A549 treated with AZD9567 at 1 μM for 4 hours (cell line): Measurements from ENCODE around the gene CAB39L. TPM values are rescaled to one million over a fixed set of nuclear protein-coding genes. Genes with fewer than 3 reads are reported as not detected.

ENCODE experiments used
- total RNA-seq: library from RNA; stranded (reverse); fragments of 200-300 nt; extraction: Qiagen RNA extraction; gene quantifications from 5 replicates; pipeline ENCODE4 v1.2.3, GENCODE V29; 2022; ENCODE audit not compliant: insufficient read depth

CAB39L gene
- 1.3 to 1.8 TPM (median 1.8 TPM) in 5 replicates for total RNA-seq

GRCh38 chr13:49443704-49444523, at the start of gene CAB39L, which contains the start of gene SETDB2:
Gene CAB39L (minus strand): TSS chr13:49444064. CDS start chr13:49382910, 61,154 bp downstream.
Gene SETDB2 (plus strand): TSS chr13:49444274. CDS start chr13:49451894, 7,620 bp downstream.

Other genes with a start within 250 kb of the CAB39L start
- 0.52 to 2.3 TPM (median 0.84 TPM) in 5 replicates for gene MLNR, start 223.7 kb downstream of the CAB39L start, total RNA-seq
- gene CDADC1, start 196.1 kb downstream of the CAB39L start, total RNA-seq = 3.8 to 9.3 TPM (median 8.0 TPM) in 5 replicates
- gene SETDB2, start 210 bp upstream of the CAB39L start, total RNA-seq = 1.1 to 2.3 TPM (median 2.0 TPM) in 5 replicates
- gene PHF11, start 51.9 kb upstream of the CAB39L start, total RNA-seq = 4.5 to 7.3 TPM (median 5.6 TPM) in 5 replicates
- gene RCBTB1, start 141.5 kb upstream of the CAB39L start, total RNA-seq = 8.2 to 10.4 TPM (median 9.7 TPM) in 5 replicates
- not detected in 5 replicates for gene ARL11, start 184.4 kb upstream of the CAB39L start, total RNA-seq
- 56.8 to 74.5 TPM (median 70.1 TPM) in 5 replicates for gene EBPL, start 247.4 kb upstream of the CAB39L start, total RNA-seq